SK-N-MC (cell line): ENCODE results near the gene TNIK.
A peak's percentile ranks its signal among the peaks of the same experiment; 100 is the strongest.

Experiments used
- DNase-seq: peaks from one replicate; pipeline ENCODE4 v3.0.0-alpha.2; 2011; ENCODE audit warnings: low read depth, low spot score
- H3K27ac ChIP-seq: fragments of 200-600 bp; sonication (generic); 2 replicates; pipeline ENCODE4 v1.5.1; 2016; ENCODE audit warnings: mixed run types
- H3K36me3 ChIP-seq: fragments of 200-600 bp; sonication (generic); 2 replicates; pipeline ENCODE4 v1.6.1; 2017; ENCODE audit warnings: antibody characterized with exemption, low read length, mixed read lengths; ENCODE audit not compliant: insufficient read depth
- H3K4me3 ChIP-seq: fragments of 200-600 bp; sonication (generic); 2 replicates; pipeline ENCODE4 v1.5.1; 2016
- H3K9ac ChIP-seq: fragments of 200-600 bp; sonication (generic); 2 replicates; pipeline ENCODE4 v1.8.0; 2017; ENCODE audit warnings: mixed run types, mixed read lengths; ENCODE audit not compliant: insufficient read length
- H3K9me3 ChIP-seq: fragments of 200-600 bp; sonication (generic); 2 replicates; pipeline ENCODE4 v1.6.1; 2017; ENCODE audit warnings: low read depth, mild to moderate bottlenecking, antibody characterized with exemption, low read length, moderate library complexity, mixed read lengths
- EZH2 ChIP-seq: fragments of 200-600 bp; sonication (generic); IDR thresholded peaks from one replicate; pipeline ENCODE4 v1.6.1; 2017; ENCODE audit warnings: antibody characterized with exemption
- FOXP2 ChIP-seq: optimal IDR thresholded peaks from 2 replicates; pipeline ENCODE3; 2011; ENCODE audit warnings: mild to moderate bottlenecking, moderate library complexity; ENCODE audit not compliant: insufficient read depth; ENCODE audit errors: extremely low read length, control extremely low read depth
- POLR2AphosphoS5 ChIP-seq: IDR thresholded peaks from 2 replicates; pipeline ENCODE4 v1.6.1; 2012; ENCODE audit warnings: mild to moderate bottlenecking, low read depth, low read length, borderline replicate concordance

Gene TNIK

DNA sequence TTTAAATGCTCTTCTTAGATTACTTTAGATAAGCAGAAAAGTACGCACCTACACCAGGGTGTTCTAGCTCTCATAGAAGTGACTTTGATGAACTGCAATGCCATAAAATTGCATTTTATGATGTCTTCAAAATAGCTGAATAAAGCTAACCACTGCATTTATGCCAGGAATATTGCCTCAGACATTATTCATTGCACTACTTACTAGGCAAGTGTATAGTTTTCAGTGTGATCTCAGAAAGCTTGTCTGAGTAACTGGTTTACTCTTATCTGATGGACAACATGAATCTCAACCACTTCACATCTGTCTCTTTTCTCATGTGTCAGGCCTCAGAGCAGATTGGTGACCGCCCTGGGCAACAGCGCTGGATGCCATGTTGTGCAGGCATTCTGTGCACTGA is 314.4 kb downstream of the TNIK start:
- H3K9me3 ChIP-seq, result no peaks in the 10 kb centered on the region
- DNase-seq, result no peak
- no peaks in the 10 kb centered on the region for H3K36me3 ChIP-seq

DNA sequence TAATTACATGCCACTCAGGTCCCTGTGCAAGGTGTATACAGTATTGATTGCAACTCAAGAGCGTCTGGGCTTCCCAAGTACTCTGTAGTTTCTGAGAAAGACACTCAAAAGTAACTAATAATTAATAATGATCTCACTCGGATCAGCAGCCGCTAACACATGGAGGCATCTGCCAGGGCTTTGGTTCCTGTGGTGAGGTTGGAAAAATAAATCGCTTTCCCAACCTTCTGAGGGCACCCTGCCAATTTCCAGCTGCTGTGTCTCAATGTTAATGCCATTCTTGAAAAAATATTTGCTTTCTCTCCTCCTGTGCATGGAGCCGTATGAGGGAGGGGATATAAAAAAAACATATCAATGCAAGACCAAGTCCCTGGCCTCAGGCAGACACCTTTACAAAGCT is 317.2 kb downstream of the TNIK start:
- Histone ChIP-seq H3K9ac (no peak overlapping the region), H3K36me3 (no peaks in the 10 kb centered on the region), H3K9me3 (no peaks in the 10 kb centered on the region), H3K27ac (no peak overlapping the region), H3K4me3 (no peak overlapping the region)
- DNase-seq, result peak; percentile 72
- TF ChIP-seq POLR2AphosphoS5 (no peak; the same call in 1 of the 2 replicates), FOXP2 (no peak), EZH2 (no peak)

More for the DNA sequence above, 314.4 kb downstream of the TNIK start:
- TF ChIP-seq EZH2, result no peak
- no peak for TF ChIP-seq FOXP2
- TF ChIP-seq POLR2AphosphoS5, result no peak
- Histone ChIP-seq H3K27ac (no peak overlapping the region), H3K4me3 (no peak overlapping the region), H3K9ac (no peak overlapping the region)

DNA sequence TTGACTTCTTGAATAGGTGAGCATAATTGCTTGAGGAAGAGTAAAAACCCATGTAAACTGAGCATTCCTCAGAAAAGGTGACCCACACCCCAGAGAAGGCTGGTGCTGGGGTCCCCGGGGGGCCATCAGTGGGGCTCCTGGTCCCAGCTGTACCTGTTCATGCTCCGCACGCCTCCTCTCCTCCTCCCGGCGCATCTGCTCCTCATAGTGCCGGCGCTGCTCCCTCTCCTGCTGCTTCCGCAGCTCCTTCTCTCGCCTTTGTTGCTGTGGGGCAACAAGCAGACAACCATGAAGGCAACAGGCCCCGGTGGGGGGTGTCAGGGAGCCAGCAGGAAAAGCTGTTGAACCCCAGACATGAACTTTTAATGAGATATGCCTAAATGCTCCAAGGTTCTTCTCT is 320.0 kb downstream of the TNIK start:
- Histone ChIP-seq H3K9ac (no peak overlapping the region), H3K4me3 (no peak overlapping the region), H3K9me3 (no peaks in the 10 kb centered on the region), H3K27ac (no peak overlapping the region), H3K36me3 (no peaks in the 10 kb centered on the region)
- DNase-seq, result no peak
- TF ChIP-seq EZH2 (no peak), POLR2AphosphoS5 (no peak), FOXP2 (no peak)

DNA sequence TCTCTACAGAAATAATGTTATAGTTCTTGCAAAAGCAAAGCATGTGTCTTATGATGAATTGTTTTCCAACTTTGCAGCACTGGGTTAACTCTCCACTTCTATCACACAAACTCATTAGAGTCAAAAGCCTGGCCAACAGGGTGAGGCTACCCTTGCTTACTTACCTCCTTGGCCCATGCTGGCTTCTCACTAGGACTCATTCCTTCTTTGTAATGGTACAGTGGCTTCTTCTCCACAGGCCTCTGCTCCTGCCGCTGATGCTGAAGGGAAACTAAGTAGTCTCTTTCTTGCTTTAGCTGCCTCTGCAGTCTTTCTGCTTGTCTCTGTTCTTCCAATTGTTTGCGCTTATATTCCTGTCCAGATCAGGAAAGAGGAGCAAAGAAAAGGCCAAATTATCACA is 322.2 kb downstream of the TNIK start:
- Histone ChIP-seq H3K36me3 (no peaks in the 10 kb centered on the region), H3K4me3 (no peak overlapping the region), H3K9me3 (no peaks in the 10 kb centered on the region), H3K27ac (no peak overlapping the region), H3K9ac (no peak overlapping the region)
- no peak for TF ChIP-seq FOXP2
- no peak for TF ChIP-seq EZH2
- no peak for DNase-seq

DNA sequence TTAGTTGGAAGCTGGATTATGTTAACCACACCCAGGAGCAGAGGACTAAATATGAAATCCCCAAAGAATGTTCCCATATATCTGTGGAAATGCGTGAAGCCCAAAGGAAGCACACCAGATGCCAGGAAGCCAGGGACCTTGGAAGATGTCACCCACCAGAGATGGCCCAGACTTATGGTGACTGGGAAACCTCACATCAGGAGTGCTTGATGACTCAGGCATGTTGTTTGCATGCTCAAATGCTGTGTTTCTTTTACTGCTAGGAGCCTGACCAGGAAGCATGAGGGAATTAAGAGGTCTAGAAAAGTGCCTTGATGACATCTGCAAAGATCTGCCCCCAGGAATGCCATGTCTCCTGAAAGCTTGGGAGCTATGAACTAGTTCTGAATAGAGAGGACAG is 324.7 kb downstream of the TNIK start:
- Histone ChIP-seq H3K9me3 (no peaks in the 10 kb centered on the region), H3K4me3 (no peak overlapping the region), H3K27ac (no peak overlapping the region), H3K36me3 (no peaks in the 10 kb centered on the region), H3K9ac (no peak overlapping the region)
- TF ChIP-seq FOXP2 (no peak), EZH2 (no peak), POLR2AphosphoS5 (no peak)
- no peak for DNase-seq

DNA sequence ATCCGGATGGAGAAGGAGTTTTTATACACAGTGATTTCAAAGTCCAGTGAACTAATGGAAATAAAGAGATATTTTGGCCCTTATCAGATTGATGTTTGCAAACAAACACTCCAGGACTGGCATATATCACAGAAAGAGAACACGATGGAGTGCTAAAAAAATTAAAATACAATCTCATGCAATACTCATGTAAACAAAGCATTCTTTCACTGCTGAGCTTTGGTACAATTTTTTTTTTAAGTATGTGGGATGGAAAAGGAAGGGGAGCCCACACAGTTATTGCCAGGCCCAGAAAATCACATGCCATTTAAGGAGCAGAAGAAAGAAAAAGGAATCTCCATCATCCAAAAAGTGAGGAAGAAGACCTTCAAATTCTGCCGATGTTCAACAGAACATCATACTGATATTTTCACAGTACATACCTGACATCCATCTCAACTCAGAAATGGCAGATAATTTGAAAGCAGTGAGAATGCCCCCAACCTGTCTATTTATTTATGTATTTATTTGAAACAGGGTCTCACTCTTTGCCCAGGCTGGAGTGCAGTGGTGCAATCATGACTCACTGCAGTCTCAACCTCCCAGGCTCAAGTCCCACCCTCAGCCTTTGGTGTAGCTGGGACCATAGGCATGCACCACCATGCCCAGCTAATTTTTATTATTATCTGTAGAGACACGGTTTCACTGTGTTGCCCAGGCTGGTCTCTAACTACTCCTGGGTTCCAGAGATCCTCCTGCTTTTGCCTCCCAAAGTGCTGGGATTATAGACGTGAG is 326.2 kb downstream of the TNIK start:
- Histone ChIP-seq H3K9ac (no peak overlapping the region), H3K27ac (no peak overlapping the region), H3K9me3 (no peaks in the 10 kb centered on the region), H3K36me3 (no peaks in the 10 kb centered on the region), H3K4me3 (no peak overlapping the region)
- no peak for DNase-seq
- TF ChIP-seq FOXP2, result no peak
- TF ChIP-seq POLR2AphosphoS5, result no peak
- TF ChIP-seq EZH2, result no peak

DNA sequence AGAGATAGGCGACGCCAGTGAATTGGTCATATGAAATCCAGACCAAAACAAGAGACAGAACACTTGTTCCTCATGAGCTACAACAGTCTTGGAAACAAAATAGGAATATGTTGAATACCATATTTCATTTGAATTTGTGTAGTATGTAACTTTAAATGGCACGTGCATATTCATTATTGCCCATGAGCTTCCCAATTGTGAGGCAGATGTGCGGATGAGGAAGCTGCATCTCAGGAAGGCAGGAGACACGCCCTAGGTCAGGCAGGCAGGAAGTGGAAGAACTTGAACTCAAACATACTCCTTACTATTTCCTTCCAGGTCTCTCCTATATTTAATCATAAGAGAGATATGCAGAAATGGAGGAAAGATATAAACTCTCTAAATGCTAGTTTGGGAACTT is 326.9 kb downstream of the TNIK start:
- no peak overlapping the region for H3K27ac ChIP-seq
- H3K9me3 ChIP-seq, result no peaks in the 10 kb centered on the region
- no peak overlapping the region for H3K4me3 ChIP-seq
- DNase-seq, result no peak
- TF ChIP-seq POLR2AphosphoS5, result no peak
- no peak for TF ChIP-seq EZH2
- no peak for TF ChIP-seq FOXP2
- H3K9ac ChIP-seq, result no peak overlapping the region
- no peaks in the 10 kb centered on the region for H3K36me3 ChIP-seq

DNA sequence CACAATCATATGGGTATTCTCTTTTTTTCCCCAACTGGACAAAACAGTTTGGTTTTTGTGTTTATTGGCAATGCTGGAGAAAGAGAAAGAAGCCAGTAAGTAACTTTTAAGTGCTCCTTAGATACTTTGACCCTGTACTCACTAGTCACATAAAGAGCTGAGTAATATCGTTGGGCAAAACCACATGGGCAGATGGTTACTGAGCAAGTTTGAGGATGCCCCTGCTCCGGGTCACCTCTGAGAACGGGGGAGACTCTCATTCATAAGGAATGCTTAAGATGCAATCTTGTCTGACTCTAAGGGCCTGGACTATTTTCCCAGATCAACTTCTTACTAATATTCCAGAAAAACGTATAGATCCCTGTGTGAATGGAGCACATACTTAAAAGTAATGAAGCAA is 327.3 kb downstream of the TNIK start:
- Histone ChIP-seq H3K27ac (no peak overlapping the region), H3K4me3 (no peak overlapping the region), H3K9ac (no peak overlapping the region), H3K9me3 (no peaks in the 10 kb centered on the region), H3K36me3 (no peaks in the 10 kb centered on the region)
- no peak for TF ChIP-seq FOXP2
- TF ChIP-seq EZH2, result no peak
- no peak for TF ChIP-seq POLR2AphosphoS5
- DNase-seq, result no peak

DNA sequence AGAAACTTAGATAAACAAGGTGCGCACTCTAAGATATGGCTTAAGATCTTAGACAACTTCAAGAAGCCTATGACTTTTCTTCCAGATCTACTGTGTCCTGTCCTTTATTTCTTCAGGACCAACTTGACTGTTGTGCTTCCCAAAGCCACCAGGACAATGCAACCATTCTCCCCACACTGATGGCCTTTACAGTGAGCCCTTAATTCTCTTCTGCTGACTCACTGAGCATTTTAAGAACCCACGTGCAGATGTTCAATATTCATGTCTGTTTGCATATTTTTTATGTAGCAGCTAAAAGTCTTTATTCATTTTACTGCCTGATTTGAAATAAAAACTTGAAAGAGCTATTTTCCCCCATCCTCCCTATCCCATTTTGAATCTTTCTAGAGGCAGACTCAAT is 330.4 kb downstream of the TNIK start:
- no peak for DNase-seq
- Histone ChIP-seq H3K9me3 (no peaks in the 10 kb centered on the region), H3K4me3 (no peak overlapping the region), H3K36me3 (no peaks in the 10 kb centered on the region), H3K9ac (no peak overlapping the region), H3K27ac (no peak overlapping the region)
- TF ChIP-seq POLR2AphosphoS5 (no peak), FOXP2 (no peak), EZH2 (no peak)
